PC-3 (cell line): ENCODE data around the gene LRIG3.

Source experiments
- EZH2 ChIP-seq: fragments of 300-600 bp; sonication (generic); IDR thresholded peaks from one replicate; pipeline ENCODE4 v1.6.1; 2017; ENCODE audit warnings: antibody characterized with exemption, mild to moderate bottlenecking, low read length; ENCODE audit not compliant: unreplicated experiment
- EZH2phosphoT487 ChIP-seq: fragments of 300-600 bp; sonication (generic); IDR thresholded peaks from 2 replicates; pipeline ENCODE4 v1.6.1; 2018; ENCODE audit warnings: mild to moderate bottlenecking, antibody characterized with exemption, low read length, borderline replicate concordance
- TF ChIP-seq, protein P1 (sequence below): fragments of 300-600 bp; sonication (generic); conservative IDR thresholded peaks from 2 replicates; pipeline ENCODE4 v1.5.1; 2017; ENCODE audit warnings: antibody characterized with exemption, low read depth, mild to moderate bottlenecking, low read length

DNA sequence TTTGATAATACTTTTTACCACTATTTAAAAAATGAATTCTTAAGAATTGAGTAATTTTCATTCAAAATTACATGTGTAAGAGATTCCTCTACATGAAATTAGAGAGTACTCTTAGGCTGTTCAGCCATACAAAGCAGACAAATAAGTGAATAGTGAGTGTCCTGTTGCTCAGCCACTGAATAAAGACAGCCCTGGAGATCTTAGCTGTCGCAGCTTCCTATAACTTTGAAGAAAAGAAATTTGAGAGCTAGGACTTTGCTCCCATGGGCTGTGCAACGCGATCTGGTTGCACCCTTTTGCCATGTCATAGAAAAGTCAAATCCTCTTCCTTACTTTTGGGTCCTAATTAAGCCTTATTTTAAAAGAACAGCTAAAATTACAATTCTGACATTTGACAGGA lies 40.9 kb upstream of the LRIG3 start:
- TF ChIP-seq, protein P1, sequence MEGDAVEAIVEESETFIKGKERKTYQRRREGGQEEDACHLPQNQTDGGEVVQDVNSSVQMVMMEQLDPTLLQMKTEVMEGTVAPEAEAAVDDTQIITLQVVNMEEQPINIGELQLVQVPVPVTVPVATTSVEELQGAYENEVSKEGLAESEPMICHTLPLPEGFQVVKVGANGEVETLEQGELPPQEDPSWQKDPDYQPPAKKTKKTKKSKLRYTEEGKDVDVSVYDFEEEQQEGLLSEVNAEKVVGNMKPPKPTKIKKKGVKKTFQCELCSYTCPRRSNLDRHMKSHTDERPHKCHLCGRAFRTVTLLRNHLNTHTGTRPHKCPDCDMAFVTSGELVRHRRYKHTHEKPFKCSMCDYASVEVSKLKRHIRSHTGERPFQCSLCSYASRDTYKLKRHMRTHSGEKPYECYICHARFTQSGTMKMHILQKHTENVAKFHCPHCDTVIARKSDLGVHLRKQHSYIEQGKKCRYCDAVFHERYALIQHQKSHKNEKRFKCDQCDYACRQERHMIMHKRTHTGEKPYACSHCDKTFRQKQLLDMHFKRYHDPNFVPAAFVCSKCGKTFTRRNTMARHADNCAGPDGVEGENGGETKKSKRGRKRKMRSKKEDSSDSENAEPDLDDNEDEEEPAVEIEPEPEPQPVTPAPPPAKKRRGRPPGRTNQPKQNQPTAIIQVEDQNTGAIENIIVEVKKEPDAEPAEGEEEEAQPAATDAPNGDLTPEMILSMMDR: no peak
- TF ChIP-seq EZH2phosphoT487 (no peak), EZH2 (no peak)
